H1 (cell line): Measurements from ENCODE around the gene DNAJC10. TPM values are rescaled to one million over a fixed set of nuclear protein-coding genes. Genes with fewer than 3 reads are reported as not detected.

ENCODE experiments used
- CTCF ChIA-PET: fragments of 300-600 bp; sonication (Branson Sonifier 250); formaldehyde crosslinking; loops from one replicate; lab custom pipeline; 2021; ENCODE audit not compliant: partially characterized antibody; lab: Charles Lee
- POLR2A ChIA-PET: fragments of 300-600 bp; sonication (Branson Sonifier 250); formaldehyde crosslinking; loops from one replicate; lab custom pipeline; 2021; ENCODE audit warnings: inconsistent platforms; ENCODE audit not compliant: partially characterized antibody; lab: Charles Lee
- DNase-seq, 2 experiments: peaks; one replicate each; pipeline versions ENCODE4 v3.0.0 to v3.0.0-alpha.2; 2010 to 2022; ENCODE audit warnings: low spot score in 2 of 2, low read depth in 1 of 2, mixed read lengths in 1 of 2
- FAIRE-seq: peaks from 2 replicates; lab custom pipeline; 2011; peaks lifted over from hg19 to GRCh38; lab: Jason Lieb, UNC
- H2AFZ ChIP-seq: 2 replicates; pipeline ENCODE4 v1.8.1; 2012; ENCODE audit warnings: low read length, inconsistent platforms
- H2AK5ac ChIP-seq: 2 replicates; pipeline ENCODE4 v1.6.1; 2013; ENCODE audit warnings: low read depth, low read length
- H2BK120ac ChIP-seq: replicated peaks from 2 replicates; pipeline ENCODE3; 2013; ENCODE audit warnings: low read depth, low read length, inconsistent platforms
- H2BK12ac ChIP-seq: 2 replicates; pipeline ENCODE4 v1.6.1; 2013; ENCODE audit warnings: low read depth, low read length
- H2BK15ac ChIP-seq: 2 replicates; pipeline ENCODE4 v1.6.1; 2013; ENCODE audit warnings: low read length
- H2BK20ac ChIP-seq: 2 replicates; pipeline ENCODE4 v1.6.1; 2013; ENCODE audit warnings: low read length
- H2BK5ac ChIP-seq: 2 replicates; pipeline ENCODE4 v1.6.1; 2013; ENCODE audit warnings: low read depth, low read length
- H3K14ac ChIP-seq: 2 replicates; pipeline ENCODE4 v1.6.1; 2013; ENCODE audit warnings: inconsistent platforms; ENCODE audit not compliant: insufficient read length
- H3K18ac ChIP-seq: 2 replicates; pipeline ENCODE4 v1.6.1; 2013; ENCODE audit warnings: low read length; ENCODE audit errors: extremely low read depth
- H3K23ac ChIP-seq: 2 replicates; pipeline ENCODE4 v1.6.1; 2013; ENCODE audit warnings: inconsistent platforms; ENCODE audit not compliant: insufficient read length
- H3K23me2 ChIP-seq: 2 replicates; pipeline ENCODE4 v1.6.1; 2013; ENCODE audit warnings: low read depth, low read length
- H3K27ac ChIP-seq: 2 replicates; pipeline ENCODE4 v1.6.1; 2011; ENCODE audit warnings: low read depth, low read length, inconsistent platforms
- H3K27me3 ChIP-seq, 4 experiments: replicated peaks in 1 of 4; 1 replicate in 1 of 4; 2 replicates in 3 of 4; pipeline versions ENCODE4 v1.6.1 to v1.8.1; 2011 to 2013; ENCODE audit warnings: low read length in 3 of 4, mild to moderate bottlenecking in 3 of 4, inconsistent platforms in 2 of 4, mixed read lengths in 2 of 4, moderate library complexity in 1 of 4; ENCODE audit not compliant: control insufficient read depth in 3 of 4, insufficient read depth in 3 of 4; ENCODE audit errors: extremely low read depth in 1 of 4
- H3K36me3 ChIP-seq, 4 experiments: 2 replicates each; pipeline versions ENCODE4 v1.6.1 to v1.8.1; 2011 to 2013; ENCODE audit warnings: mild to moderate bottlenecking in 4 of 4, low read length in 3 of 4, moderate library complexity in 2 of 4, control low read depth in 1 of 4, inconsistent platforms in 1 of 4; ENCODE audit not compliant: insufficient read depth in 4 of 4, control insufficient read depth in 2 of 4
- H3K4ac ChIP-seq: replicated peaks from 2 replicates; pipeline ENCODE3; 2013; ENCODE audit warnings: low read length, low read depth, mixed read lengths, inconsistent platforms; ENCODE audit not compliant: insufficient read length
- H3K4me1 ChIP-seq, 4 experiments: replicated peaks in 1 of 4; 1 replicate in 1 of 4; 2 replicates in 3 of 4; pipeline versions ENCODE4 v1.6.1 to v1.8.1; 2011 to 2013; ENCODE audit warnings: low read length in 3 of 4, inconsistent platforms in 2 of 4, mixed read lengths in 1 of 4; ENCODE audit not compliant: insufficient read depth in 4 of 4, control insufficient read depth in 3 of 4
- H3K4me2 ChIP-seq, 2 experiments: 2 replicates each; pipeline versions ENCODE4 v1.6.1 to v1.8.1; 2011 to 2013; ENCODE audit warnings: low read depth in 2 of 2, low read length in 2 of 2, control low read depth in 1 of 2, inconsistent platforms in 1 of 2, mild to moderate bottlenecking in 1 of 2; ENCODE audit not compliant: insufficient read depth in 1 of 2
- H3K4me3 ChIP-seq, 4 experiments: fragments of 200-600, 300-600 bp in 1 of 4; sonication (generic), shearing (Covaris generic), sonication (Bioruptor Twin) in 1 of 4; 2 replicates each; pipeline versions ENCODE4 v1.5.1 to v1.8.1; 2011 to 2016; ENCODE audit warnings: low read length in 4 of 4, low read depth in 3 of 4, control low read depth in 2 of 4, inconsistent platforms in 2 of 4, mild to moderate bottlenecking in 2 of 4, mixed read lengths in 1 of 4, moderate library complexity in 1 of 4; ENCODE audit not compliant: insufficient read depth in 2 of 4; ENCODE audit errors: extremely low read depth in 1 of 4
- H3K56ac ChIP-seq: replicated peaks from 2 replicates; pipeline ENCODE3; 2013; ENCODE audit warnings: low read depth, mild to moderate bottlenecking, mixed read lengths, low read length, inconsistent platforms; ENCODE audit not compliant: insufficient read length
- H3K79me1 ChIP-seq: 2 replicates; pipeline ENCODE4 v1.6.1; 2013; ENCODE audit warnings: low read depth, low read length, control low read depth
- H3K79me2 ChIP-seq, 2 experiments: 2 replicates each; pipeline versions ENCODE4 v1.6.1 to v1.8.1; 2012 to 2013; ENCODE audit warnings: low read length in 2 of 2, mild to moderate bottlenecking in 2 of 2, inconsistent platforms in 1 of 2; ENCODE audit not compliant: insufficient read depth in 2 of 2, control insufficient read depth in 1 of 2
- H3K9ac ChIP-seq, 4 experiments: replicated peaks in 1 of 4; 1 replicate in 1 of 4; 2 replicates in 3 of 4; pipeline versions ENCODE4 v1.6.1 to v1.8.1; 2011 to 2013; ENCODE audit warnings: low read depth in 3 of 4, low read length in 3 of 4, control low read depth in 2 of 4, mild to moderate bottlenecking in 2 of 4, moderate library complexity in 2 of 4, inconsistent platforms in 1 of 4; ENCODE audit errors: extremely low read depth in 1 of 4
- H3K9me3 ChIP-seq, 2 experiments: 2 replicates each; pipeline versions ENCODE4 v1.6.1 to v1.8.1; 2012 to 2013; ENCODE audit warnings: mild to moderate bottlenecking in 2 of 2, moderate library complexity in 2 of 2, control low read depth in 1 of 2, inconsistent platforms in 1 of 2, low read depth in 1 of 2, low read length in 1 of 2, mixed read lengths in 1 of 2; ENCODE audit not compliant: insufficient read depth in 2 of 2
- H4K20me1 ChIP-seq, 2 experiments: replicated peaks in 1 of 2; 2 replicates each; pipeline versions ENCODE3 to v1.8.1; 2011 to 2013; ENCODE audit warnings: inconsistent platforms in 2 of 2, low read length in 2 of 2, mild to moderate bottlenecking in 1 of 2; ENCODE audit not compliant: insufficient read depth in 2 of 2, control insufficient read depth in 1 of 2
- H4K5ac ChIP-seq: 2 replicates; pipeline ENCODE4 v1.6.1; 2013; ENCODE audit warnings: low read length, low read depth, mixed read lengths, inconsistent platforms; ENCODE audit not compliant: insufficient read length
- H4K8ac ChIP-seq: 2 replicates; pipeline ENCODE4 v1.8.0; 2013; ENCODE audit warnings: mild to moderate bottlenecking, moderate library complexity, low read length, inconsistent platforms; ENCODE audit not compliant: insufficient read depth; ENCODE audit errors: extremely low read depth
- H4K91ac ChIP-seq: replicated peaks from 2 replicates; pipeline ENCODE3; 2013; ENCODE audit warnings: low read length, mixed read lengths, inconsistent platforms; ENCODE audit not compliant: insufficient read length
- JUN ChIP-seq: IDR thresholded peaks from 2 replicates; pipeline ENCODE4 v1.6.1; 2011; ENCODE audit warnings: low read depth, mild to moderate bottlenecking, improper control_type of control experiment, low read length
- SIN3A ChIP-seq, 2 experiments: IDR thresholded peaks in 1 of 2; conservative IDR thresholded peaks in 1 of 2; 2 replicates each; pipeline ENCODE4 v1.6.1; 2011 to 2012; ENCODE audit warnings: low read length in 2 of 2, improper control_type of control experiment in 1 of 2, low read depth in 1 of 2, mild to moderate bottlenecking in 1 of 2
- SP2 ChIP-seq: IDR thresholded peaks from 2 replicates; pipeline ENCODE4 v1.6.1; 2012; ENCODE audit warnings: mild to moderate bottlenecking, low read length, inconsistent platforms
- ZNF274 ChIP-seq: IDR thresholded peaks from 2 replicates; pipeline ENCODE4 v1.7.0; 2012; ENCODE audit warnings: low read length, borderline replicate concordance; ENCODE audit errors: extremely low read depth
- WGBS, 2 experiments: shearing (Covaris generic) in 1 of 2; methylation state at CpG; one replicate each; pipeline versions ENCODE4 v1.1.6 to v1.1.7; 2013 to 2015; ENCODE audit warnings: low lambda C conversion rate in 2 of 2, mixed read lengths in 2 of 2, inconsistent platforms in 1 of 2, low coverage in 1 of 2, missing lambda C conversion rate in 1 of 2; ENCODE audit not compliant: insufficient replicate concordance in 2 of 2, insufficient coverage in 1 of 2, insufficient read length in 1 of 2; ENCODE audit errors: extremely low coverage in 1 of 2, missing lambda C conversion rate in 1 of 2; 5-methylcytosine and 5-hydroxymethylcytosine counted together
- polyA plus RNA-seq, 7 experiments: library from polyadenylated mRNA; depleted of rRNA in 3 of 7; stranded (reverse) in 5 of 7; unstranded in 2 of 7; fragments of >200 nt in 5 of 7; fragments of 200-250 nt in 2 of 7; gene quantifications; 1 replicate in 5 of 7; 2 replicates in 1 of 7; 4 replicates in 1 of 7; pipeline versions ENCODE4 v1.2.1 to v1.2.3, GENCODE V29; 2011 to 2013; ENCODE audit warnings: missing spikeins in 2 of 7, mixed read lengths in 2 of 7
- total RNA-seq: library from RNA; stranded (reverse); fragmentation: NEBNext Ultra II Directional; extraction: Animal tissue kit (Norgen Biotek cat#: 25700); gene quantifications from 2 replicates; pipeline ENCODE4 v1.2.1, GENCODE V29; 2021

DNAJC10 gene
- total and polyA plus RNA-seq, 2 of the 8 experiments (the other 6 are each of a cell fraction or from before 2014, with no cell fraction given): 23.2 to 121 TPM

GRCh38 chr2:182685559-182685958, 30.5 kb upstream of the DNAJC10 start:
- Histone ChIP-seq H2BK120ac (no peak overlapping the region), H3K27ac (no peak overlapping the region), H3K4me3 (no peak overlapping the region), H2AK5ac (no peak overlapping the region), H3K14ac (no peak overlapping the region), H3K4me1 (no peaks in the 10 kb centered on the region), H2BK12ac (no peak overlapping the region), H2BK15ac (no peak overlapping the region), H3K4ac (no peak overlapping the region), H3K23ac (no peak overlapping the region), H3K4me2 (no peak overlapping the region), H4K8ac (no peak overlapping the region), H4K91ac (no peak overlapping the region), H4K20me1 (no peaks in the 10 kb centered on the region), H3K56ac (no peak overlapping the region), H4K5ac (no peak overlapping the region), H3K79me1 (no peaks in the 10 kb centered on the region), H2BK5ac (no peak overlapping the region), H3K36me3 (no peaks in the 10 kb centered on the region), H3K23me2 (no peaks in the 10 kb centered on the region), H3K18ac (no peak overlapping the region), H3K79me2 (no peaks in the 10 kb centered on the region), H2AFZ (no peak overlapping the region), H2BK20ac (no peak overlapping the region), H3K9ac (no peak overlapping the region), H3K9me3 (peaks cover 6 to 9% of the 10 kb centered on the region in 2 experiments), H3K27me3 (no peaks in the 10 kb centered on the region)
- POLR2A ChIA-PET: no interaction called here
- TF ChIP-seq JUN: no peak
- TF ChIP-seq ZNF274: no peak
- no peak for TF ChIP-seq SP2
- TF ChIP-seq SIN3A (conservative IDR thresholded peaks at IDR 0.05 in 1 of 2, IDR thresholded peaks at IDR 0.05 in 1 of 2; ENCODE audit: low read depth in 1 of 2, low read length in 2 of 2): no peak
- CTCF ChIA-PET: no interaction called here
- FAIRE-seq (no peak), DNase-seq (no peak)
- 79% methylated on average over 2 of the region's 2 CpGs; no CpG with 5 or more reads in 1 of the 2 experiments for WGBS, 2 experiments
